ENCODE measurements around the gene SLCO2B1.
"Not testable (repeated sequence)": the region's sequence is repeated elsewhere in the genome, so short reads cannot be mapped to it uniquely, and the experiment has no call there.

DNA sequence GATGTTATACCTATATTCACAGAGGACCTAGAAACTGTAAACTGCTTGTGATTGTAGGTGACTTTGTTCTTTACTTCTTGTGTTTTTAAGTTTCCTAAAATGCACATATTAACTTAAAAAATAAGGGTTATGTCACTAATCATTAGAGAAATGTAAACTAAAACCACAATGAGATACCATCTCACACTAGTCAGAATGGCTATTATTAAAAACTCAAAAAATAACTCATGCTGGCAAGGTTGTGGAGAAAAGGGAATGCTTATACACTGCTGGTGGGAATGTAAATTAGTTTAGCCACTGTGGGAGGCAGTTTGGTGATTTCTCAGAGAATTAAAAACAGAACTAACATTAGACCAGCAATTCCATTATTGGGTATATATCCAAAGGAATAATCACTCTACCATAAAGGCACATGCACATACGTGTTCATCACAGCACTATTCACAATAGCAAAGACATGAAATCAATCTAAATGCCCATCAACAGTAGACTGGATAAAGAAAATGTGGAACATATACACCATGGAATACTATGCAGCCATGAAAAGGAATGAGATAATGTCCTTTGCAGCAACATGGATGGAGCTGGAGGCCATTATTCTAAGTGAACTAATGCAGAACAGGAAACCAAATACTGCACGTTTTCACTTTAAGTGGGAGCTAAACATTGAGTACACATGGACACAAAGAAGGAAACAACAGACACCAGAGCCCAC is 44.8 kb upstream of the SLCO2B1 start:
- not testable (repeated sequence) for TF ChIP-seq EZH2 (IDR thresholded peaks at IDR 0.05; ENCODE audit: insufficient read depth, poor library complexity, severe bottlenecking); EZH2phosphoT487 (IDR thresholded peaks at IDR 0.05; ENCODE audit: insufficient read depth, low read depth)
